Colonic mucosa (tissue), 4 donors: Measurements from ENCODE around the gene WNK2. TPM values are rescaled to one million over a fixed set of nuclear protein-coding genes. Genes with fewer than 3 reads are reported as not detected.

Source experiments
- DNase-seq: peaks from one replicate; pipeline ENCODE4 v3.0.0-alpha.2; 2020
- H3K27ac ChIP-seq: fragments of 200-600 bp; one replicate; pipeline ENCODE4 v1.8.0; 2021
- H3K27me3 ChIP-seq: fragments of 200-600 bp; one replicate; pipeline ENCODE4 v1.8.0; 2021
- H3K36me3 ChIP-seq: fragments of 200-600 bp; one replicate; pipeline ENCODE4 v1.8.0; 2021
- H3K4me1 ChIP-seq: fragments of 200-600 bp; one replicate; pipeline ENCODE4 v1.8.0; 2021; ENCODE audit warnings: mild to moderate bottlenecking
- H3K4me3 ChIP-seq: fragments of 200-600 bp; one replicate; pipeline ENCODE4 v1.8.0; 2021
- H3K9ac ChIP-seq, 2 donors: one replicate each; pipeline ENCODE4 v1.7.0; 2013; ENCODE audit warnings: control low read depth in 2 of 2, low read depth in 2 of 2, low read length in 2 of 2
- H3K9me3 ChIP-seq: fragments of 200-600 bp; one replicate; pipeline ENCODE4 v1.8.0; 2021
- intact Hi-C: fragments of 100-400 bp; cut with DNase I; formaldehyde crosslinking; loops from one replicate; pipeline ENCODE4 v1.14.1; 2022
- total RNA-seq, 2 donors: library from RNA; stranded (reverse); fragmentation: NEBNext Ultra II Directional in 1 of 2; extraction: Animal tissue kit (Norgen Biotek cat#: 25700) in 1 of 2; gene quantifications; one replicate each; pipeline ENCODE4 v1.2.1, GENCODE V29; 2021
- TF ChIP-seq, protein P1 (sequence below): fragments of 200-600 bp; IDR thresholded peaks from one replicate; pipeline ENCODE4 v1.8.0; 2022; ENCODE audit warnings: antibody characterized with exemption, mild to moderate bottlenecking
- donor health status: healthy.
- donor health status: DM: no; HTN: no; CAD: no.
- donor health status: DM: no; HTN: no; CAD: no.

The WNK2 gene
- total RNA-seq, 2 donors from 2014 or later: 161 to 238 TPM

GRCh38 chr9:93203026-93203717 is 19.2 kb downstream of the WNK2 start:
- intact Hi-C loops: no loop called here
- peaks cover 33% of the 10 kb centered on the region for H3K4me1 ChIP-seq
- no peaks in the 10 kb centered on the region for H3K9me3 ChIP-seq
- no peaks in the 10 kb centered on the region for H3K27me3 ChIP-seq
- TF ChIP-seq, protein P1, sequence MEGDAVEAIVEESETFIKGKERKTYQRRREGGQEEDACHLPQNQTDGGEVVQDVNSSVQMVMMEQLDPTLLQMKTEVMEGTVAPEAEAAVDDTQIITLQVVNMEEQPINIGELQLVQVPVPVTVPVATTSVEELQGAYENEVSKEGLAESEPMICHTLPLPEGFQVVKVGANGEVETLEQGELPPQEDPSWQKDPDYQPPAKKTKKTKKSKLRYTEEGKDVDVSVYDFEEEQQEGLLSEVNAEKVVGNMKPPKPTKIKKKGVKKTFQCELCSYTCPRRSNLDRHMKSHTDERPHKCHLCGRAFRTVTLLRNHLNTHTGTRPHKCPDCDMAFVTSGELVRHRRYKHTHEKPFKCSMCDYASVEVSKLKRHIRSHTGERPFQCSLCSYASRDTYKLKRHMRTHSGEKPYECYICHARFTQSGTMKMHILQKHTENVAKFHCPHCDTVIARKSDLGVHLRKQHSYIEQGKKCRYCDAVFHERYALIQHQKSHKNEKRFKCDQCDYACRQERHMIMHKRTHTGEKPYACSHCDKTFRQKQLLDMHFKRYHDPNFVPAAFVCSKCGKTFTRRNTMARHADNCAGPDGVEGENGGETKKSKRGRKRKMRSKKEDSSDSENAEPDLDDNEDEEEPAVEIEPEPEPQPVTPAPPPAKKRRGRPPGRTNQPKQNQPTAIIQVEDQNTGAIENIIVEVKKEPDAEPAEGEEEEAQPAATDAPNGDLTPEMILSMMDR: no peak
- peak overlapping the region; percentile 44 to 87 for H3K9ac ChIP-seq
- peak overlapping the region; percentile 13 for H3K4me3 ChIP-seq
- H3K27ac ChIP-seq: peak overlapping the region; percentile 44
- DNase-seq: no peak
- no peaks in the 10 kb centered on the region for H3K36me3 ChIP-seq

DNA sequence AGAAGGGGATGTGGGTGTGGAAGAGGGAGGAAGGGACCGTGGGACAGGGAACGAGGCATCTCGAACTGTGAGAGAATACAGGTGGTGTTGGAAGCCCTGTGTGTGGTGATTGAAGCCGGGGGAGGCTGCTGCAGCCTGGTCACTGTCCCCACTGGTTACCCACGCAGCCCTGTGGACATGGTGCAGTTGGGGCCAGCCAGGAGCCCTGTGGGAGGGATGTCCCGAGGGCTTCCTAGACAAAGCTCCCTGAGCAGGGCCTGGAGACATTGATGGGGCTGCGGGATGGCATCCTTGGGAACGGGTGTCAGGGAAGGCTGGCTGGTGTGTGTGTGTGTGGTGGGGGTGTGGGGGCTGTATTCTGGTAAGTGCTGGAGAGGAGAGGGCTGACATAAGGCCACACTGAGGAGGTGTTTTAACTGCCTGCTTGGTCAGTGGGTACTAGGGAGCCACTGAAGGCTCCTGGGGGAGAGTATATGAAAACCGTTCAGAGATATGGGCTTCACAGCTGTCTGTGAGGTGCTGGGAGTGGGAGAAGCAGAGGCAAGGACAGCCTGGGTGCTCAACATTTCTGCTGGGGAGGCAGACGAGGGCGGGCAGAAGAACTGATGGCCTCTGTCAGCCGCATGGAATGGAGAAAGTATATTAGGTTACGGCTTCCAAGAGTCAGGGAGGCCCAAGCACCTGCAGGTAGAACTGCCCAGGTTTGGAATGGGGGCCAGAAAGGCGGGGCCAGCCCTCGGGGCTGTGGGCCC is 20.0 kb downstream of the WNK2 start:
- Histone ChIP-seq H3K27me3 (no peaks in the 10 kb centered on the region), H3K27ac (peak overlapping the region; percentile 44), H3K9me3 (no peaks in the 10 kb centered on the region), H3K9ac (peak overlapping the region in 1 of 2 donors; percentile 87), H3K36me3 (no peaks in the 10 kb centered on the region), H3K4me1 (peaks cover 34% of the 10 kb centered on the region), H3K4me3 (peak overlapping the region; percentile 13)
- TF ChIP-seq, protein P1: no peak
- intact Hi-C loops: no loop called here
- no peak for DNase-seq

- no peak for DNase-seq
- TF ChIP-seq, protein P1: no peak
- Histone ChIP-seq H3K27me3 (no peaks in the 10 kb centered on the region), H3K4me1 (peaks cover 34% of the 10 kb centered on the region), H3K9ac (peak overlapping the region in 1 of 2 donors; percentile 87), H3K9me3 (no peaks in the 10 kb centered on the region), H3K27ac (peak overlapping the region; percentile 44), H3K36me3 (no peaks in the 10 kb centered on the region), H3K4me3 (no peak overlapping the region)
- intact Hi-C loops: no loop called here
Observed at GRCh38 chr9:93204470-93205043, 20.6 kb downstream of the WNK2 start.

GRCh38 chr9:93205045-93205768 is 21.3 kb downstream of the WNK2 start:
- Histone ChIP-seq H3K4me1 (peaks cover 34% of the 10 kb centered on the region), H3K9ac (peak overlapping the region in 1 of 2 donors; percentile 87), H3K36me3 (no peaks in the 10 kb centered on the region), H3K27ac (peak overlapping the region; percentile 44), H3K9me3 (no peaks in the 10 kb centered on the region), H3K4me3 (no peak overlapping the region), H3K27me3 (no peaks in the 10 kb centered on the region)
- DNase-seq: no peak
- TF ChIP-seq, protein P1: no peak
- intact Hi-C loops: no loop called here
